ENCODE results near the gene FLOT1.

FLOT1 gene

GRCh38 chr6:30744054-30744805, 1.7 kb upstream of the FLOT1 start, which contains the start of gene IER3 (continued):
- no peak for TF ChIP-seq ZFP41 (tag by site-specific recombination; IDR thresholded peaks at IDR 0.05; ENCODE audit: borderline replicate concordance)
- TF ChIP-seq ZNF529 (tag by site-specific recombination; IDR thresholded peaks at IDR 0.05; ENCODE audit: insufficient replicate concordance): no peak
- TF ChIP-seq ZNF433 (tag by site-specific recombination; IDR thresholded peaks at IDR 0.05; ENCODE audit: low read depth): no peak
- TF ChIP-seq ZBTB7A (tag by site-specific recombination; IDR thresholded peaks at IDR 0.05; ENCODE audit: low read depth): peak; percentile 73; the same call in 1 of the 2 replicates
- TF ChIP-seq ZNF830 (tag by site-specific recombination; IDR thresholded peaks at IDR 0.05; ENCODE audit: low read depth): no peak
- no peak for TF ChIP-seq ZNF354C (tag by site-specific recombination; IDR thresholded peaks at IDR 0.05; ENCODE audit: borderline replicate concordance, low read depth)
- TF ChIP-seq ZNF555 (tag by site-specific recombination; conservative IDR thresholded peaks at IDR 0.05): no peak
- no peak for TF ChIP-seq AEBP2 (tag by site-specific recombination; IDR thresholded peaks at IDR 0.05; ENCODE audit: borderline replicate concordance)
- TF ChIP-seq ZNF571 (tag by site-specific recombination; IDR thresholded peaks at IDR 0.05): no peak
- no peak for TF ChIP-seq GLI2 (tag by site-specific recombination; IDR thresholded peaks at IDR 0.05; ENCODE audit: borderline replicate concordance, low read depth)
- TF ChIP-seq ZNF624 (tag by site-specific recombination; IDR thresholded peaks at IDR 0.05): no peak
- TF ChIP-seq TRIM28 (IDR thresholded peaks at IDR 0.05; ENCODE audit: borderline replicate concordance, low read length): no peak
- no peak for TF ChIP-seq ZNF785 (tag by site-specific recombination; IDR thresholded peaks at IDR 0.05)
- TF ChIP-seq ZNF302 (tag by site-specific recombination; IDR thresholded peaks at IDR 0.05; ENCODE audit: low read depth): no peak
- peak; percentile 47 for TF ChIP-seq IKZF3 (tag by site-specific recombination; IDR thresholded peaks at IDR 0.05)
- peak; percentile 94 for TF ChIP-seq ZIC2 (tag by site-specific recombination; IDR thresholded peaks at IDR 0.05)
- TF ChIP-seq ZNF518A (tag by site-specific recombination; conservative IDR thresholded peaks at IDR 0.05; ENCODE audit: low read depth): no peak
- TF ChIP-seq HIC1 (tag by site-specific recombination; IDR thresholded peaks at IDR 0.05): peak; percentile 81
- TF ChIP-seq ZNF670 (tag by site-specific recombination; IDR thresholded peaks at IDR 0.05; ENCODE audit: low read depth): no peak
- TF ChIP-seq PRDM10 (tag by site-specific recombination; IDR thresholded peaks at IDR 0.05): peak; percentile 69; the same call in 1 of the 2 replicates
- no peak for TF ChIP-seq ZNF274 (IDR thresholded peaks at IDR 0.05; ENCODE audit: low read length)
- TF ChIP-seq ZNF274 (tag by site-specific recombination; IDR thresholded peaks at IDR 0.05; ENCODE audit: borderline replicate concordance): no peak
- no peak for TF ChIP-seq ZNF19 (tag by site-specific recombination; IDR thresholded peaks at IDR 0.05; ENCODE audit: low read depth)
